Neural progenitor cell (in vitro differentiated cells): ENCODE results near the gene HAPSTR1. TPM values are rescaled to one million over a fixed set of nuclear protein-coding genes. Genes with fewer than 3 reads are reported as not detected.
A peak's percentile ranks its signal among the peaks of the same experiment; 100 is the strongest.

Experiments used
- DNase-seq: peaks from one replicate; pipeline ENCODE4 v3.0.0-alpha.2; 2016; ENCODE audit warnings: low spot score
- H2AFZ ChIP-seq: fragments of 200-600 bp; sonication (generic); replicated peaks from 2 replicates; pipeline ENCODE4 v1.6.1; 2016; ENCODE audit warnings: antibody characterized with exemption
- H3F3A ChIP-seq: fragments of 200-600 bp; sonication (generic); 2 replicates; pipeline ENCODE4 v1.6.1; 2016; ENCODE audit warnings: antibody characterized with exemption, low read depth
- H3K27ac ChIP-seq: fragments of 200-600 bp; sonication (generic); 2 replicates; pipeline ENCODE4 v1.5.1; 2016; ENCODE audit warnings: mild to moderate bottlenecking
- H3K27me3 ChIP-seq: fragments of 200-600 bp; sonication (generic); 2 replicates; pipeline ENCODE4 v1.6.1; 2016; ENCODE audit warnings: mild to moderate bottlenecking, moderate library complexity
- H3K36me3 ChIP-seq: fragments of 200-600 bp; sonication (generic); 2 replicates; pipeline ENCODE4 v1.5.1; 2016
- H3K4me1 ChIP-seq: fragments of 200-600 bp; sonication (generic); 2 replicates; pipeline ENCODE4 v1.6.1; 2016; ENCODE audit warnings: mixed run types
- H3K4me2 ChIP-seq: fragments of 200-600 bp; sonication (generic); 2 replicates; pipeline ENCODE4 v1.6.1; 2016
- H3K4me3 ChIP-seq: fragments of 200-600 bp; sonication (generic); 2 replicates; pipeline ENCODE4 v1.5.1; 2016
- H3K79me2 ChIP-seq: fragments of 200-600 bp; sonication (generic); 2 replicates; pipeline ENCODE4 v1.6.1; 2016; ENCODE audit warnings: low read depth
- H3K9ac ChIP-seq: fragments of 200-600 bp; sonication (generic); 2 replicates; pipeline ENCODE4 v1.6.1; 2016
- H3K9me3 ChIP-seq: fragments of 200-600 bp; sonication (generic); 2 replicates; pipeline ENCODE4 v1.5.1; 2016; ENCODE audit warnings: low read depth
- H4K20me1 ChIP-seq: fragments of 200-600 bp; sonication (generic); 2 replicates; pipeline ENCODE4 v1.6.1; 2016; ENCODE audit warnings: low read depth
- H3K27ac Mint-ChIP-seq: 3 replicates; pipeline ENCODE4 v1.8.0; 2021; ENCODE audit warnings: mixed read lengths
- H3K27me3 Mint-ChIP-seq: 2 replicates; pipeline ENCODE4 v1.8.0; 2022; ENCODE audit warnings: low read depth, mild to moderate bottlenecking, inconsistent platforms, moderate library complexity, mixed read lengths; ENCODE audit not compliant: insufficient read depth
- H3K36me3 Mint-ChIP-seq: 3 replicates; pipeline ENCODE4 v1.8.0; 2021; ENCODE audit warnings: mixed read lengths
- H3K4me1 Mint-ChIP-seq: 3 replicates; pipeline ENCODE4 v1.8.0; 2021; ENCODE audit warnings: mixed read lengths
- H3K4me3 Mint-ChIP-seq: 3 replicates; pipeline ENCODE4 v1.8.0; 2021; ENCODE audit warnings: mild to moderate bottlenecking, moderate library complexity, mixed read lengths
- H3K9me3 Mint-ChIP-seq: 3 replicates; pipeline ENCODE4 v1.8.0; 2020; ENCODE audit warnings: mixed read lengths
- CTCF ChIP-seq: fragments of 200-600 bp; sonication (generic); IDR thresholded peaks from 2 replicates; pipeline ENCODE4 v1.5.1; 2017; ENCODE audit warnings: antibody characterized with exemption, mild to moderate bottlenecking
- EZH2 ChIP-seq: fragments of 200-600 bp; sonication (generic); IDR thresholded peaks from 2 replicates; pipeline ENCODE4 v1.6.1; 2017; ENCODE audit warnings: antibody characterized with exemption, mild to moderate bottlenecking, moderate library complexity
- EZH2phosphoT487 ChIP-seq: fragments of 200-600 bp; sonication (generic); IDR thresholded peaks from 2 replicates; pipeline ENCODE4 v1.6.1; 2017; ENCODE audit warnings: antibody characterized with exemption
- total RNA-seq: library from RNA; depleted of rRNA; stranded (reverse); fragments of >200 nt; gene quantifications from 2 replicates; pipeline ENCODE4 v1.2.3, GENCODE V29; 2015; ENCODE audit warnings: low replicate concordance

HAPSTR1 gene
- total RNA-seq, 1 donor from 2014 or later, result 77.3 TPM

GRCh38 chr16:9088848-9089247 is 2.6 kb upstream of the HAPSTR1 start:
- H3K9me3 ChIP-seq, result no peaks in the 10 kb centered on the region
- H3K4me2 ChIP-seq, result no peak overlapping the region
- H4K20me1 ChIP-seq, result peaks cover 12% of the 10 kb centered on the region
- Mint-ChIP-seq H3K27me3 (peaks cover 6% of the 10 kb centered on the region), H3K36me3 (peaks cover 6% of the 10 kb centered on the region), H3K27ac (no peak overlapping the region), H3K4me3 (no peak overlapping the region), H3K4me1 (peaks cover 19% of the 10 kb centered on the region), H3K9me3 (peaks cover 5% of the 10 kb centered on the region)
- peaks cover 6% of the 10 kb centered on the region for H3K4me1 ChIP-seq
- TF ChIP-seq EZH2 (no peak), CTCF (no peak), EZH2phosphoT487 (no peak)
- H3F3A ChIP-seq, result peaks cover 27% of the 10 kb centered on the region
- no peak for DNase-seq
- no peak overlapping the region for H3K4me3 ChIP-seq
- H3K27ac ChIP-seq, result no peak overlapping the region
- H3K9ac ChIP-seq, result no peak overlapping the region
- H3K36me3 ChIP-seq, result no peaks in the 10 kb centered on the region
- no peak overlapping the region for H2AFZ ChIP-seq
- H3K27me3 ChIP-seq, result no peaks in the 10 kb centered on the region
- peaks cover 25% of the 10 kb centered on the region for H3K79me2 ChIP-seq

- Histone ChIP-seq H3K9ac (no peak overlapping the region), H3F3A (peaks cover 27% of the 10 kb centered on the region), H3K9me3 (no peaks in the 10 kb centered on the region), H3K4me2 (peak overlapping the region; percentile 86), H2AFZ (peak overlapping the region; percentile 83), H3K27ac (no peak overlapping the region), H3K27me3 (no peaks in the 10 kb centered on the region), H3K36me3 (no peaks in the 10 kb centered on the region), H3K4me1 (peaks cover 14% of the 10 kb centered on the region), H4K20me1 (peaks cover 20% of the 10 kb centered on the region), H3K79me2 (peaks cover 33% of the 10 kb centered on the region), H3K4me3 (peak overlapping the region; percentile 57)
- peaks cover 9% of the 10 kb centered on the region for H3K36me3 Mint-ChIP-seq
- DNase-seq, result no peak
- TF ChIP-seq CTCF, result no peak
- peak; percentile 13 for TF ChIP-seq EZH2phosphoT487
- peak overlapping the region; percentile 83 for H3K4me3 Mint-ChIP-seq
- H3K9me3 Mint-ChIP-seq, result peaks cover 4% of the 10 kb centered on the region
- H3K27ac Mint-ChIP-seq, result peak overlapping the region; percentile 53
- peaks cover 6% of the 10 kb centered on the region for H3K27me3 Mint-ChIP-seq
- peaks cover 25% of the 10 kb centered on the region for H3K4me1 Mint-ChIP-seq
Observed at GRCh38 chr16:9089660-9090059, 1.8 kb upstream of the HAPSTR1 start.

- TF ChIP-seq EZH2phosphoT487 (peak; percentile 11), CTCF (no peak), EZH2 (peak; percentile 46)
- Histone ChIP-seq H3K9me3 (no peaks in the 10 kb centered on the region), H3K4me3 (peak overlapping the region; percentile 57), H3K4me2 (peak overlapping the region; percentile 86), H3K4me1 (peaks cover 21% of the 10 kb centered on the region), H3K36me3 (peaks cover 5% of the 10 kb centered on the region), H2AFZ (peak overlapping the region; percentile 83), H3K27me3 (no peaks in the 10 kb centered on the region), H3F3A (peaks cover 27% of the 10 kb centered on the region), H4K20me1 (peaks cover 27% of the 10 kb centered on the region), H3K27ac (peak overlapping the region; percentile 35), H3K79me2 (peaks cover 39% of the 10 kb centered on the region), H3K9ac (no peak overlapping the region)
- H3K36me3 Mint-ChIP-seq, result peaks cover 9% of the 10 kb centered on the region
- H3K4me1 Mint-ChIP-seq, result peaks cover 28% of the 10 kb centered on the region
- H3K4me3 Mint-ChIP-seq, result peak overlapping the region; percentile 90
- H3K27ac Mint-ChIP-seq, result peak overlapping the region; percentile 76
- peaks cover 6% of the 10 kb centered on the region for H3K27me3 Mint-ChIP-seq
- peak; percentile 80 for DNase-seq
- peaks cover 3% of the 10 kb centered on the region for H3K9me3 Mint-ChIP-seq
Observed at GRCh38 chr16:9090101-9090959, 1.1 kb upstream of the HAPSTR1 start.
